RCC 7860 (cell line): ENCODE measurements around the gene VDAC1.
"Not testable (repeated sequence)": the region's sequence is repeated elsewhere in the genome, so short reads cannot be mapped to it uniquely, and the experiment has no call there.

Experiments used
- DNase-seq: peaks from one replicate; pipeline ENCODE4 v3.0.0-alpha.2; 2015; ENCODE audit warnings: low spot score
- FAIRE-seq: peaks from 2 replicates; lab custom pipeline; 2012; peaks lifted over from hg19 to GRCh38; lab: Jason Lieb, UNC

VDAC1 gene, protein sequence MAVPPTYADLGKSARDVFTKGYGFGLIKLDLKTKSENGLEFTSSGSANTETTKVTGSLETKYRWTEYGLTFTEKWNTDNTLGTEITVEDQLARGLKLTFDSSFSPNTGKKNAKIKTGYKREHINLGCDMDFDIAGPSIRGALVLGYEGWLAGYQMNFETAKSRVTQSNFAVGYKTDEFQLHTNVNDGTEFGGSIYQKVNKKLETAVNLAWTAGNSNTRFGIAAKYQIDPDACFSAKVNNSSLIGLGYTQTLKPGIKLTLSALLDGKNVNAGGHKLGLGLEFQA

DNA sequence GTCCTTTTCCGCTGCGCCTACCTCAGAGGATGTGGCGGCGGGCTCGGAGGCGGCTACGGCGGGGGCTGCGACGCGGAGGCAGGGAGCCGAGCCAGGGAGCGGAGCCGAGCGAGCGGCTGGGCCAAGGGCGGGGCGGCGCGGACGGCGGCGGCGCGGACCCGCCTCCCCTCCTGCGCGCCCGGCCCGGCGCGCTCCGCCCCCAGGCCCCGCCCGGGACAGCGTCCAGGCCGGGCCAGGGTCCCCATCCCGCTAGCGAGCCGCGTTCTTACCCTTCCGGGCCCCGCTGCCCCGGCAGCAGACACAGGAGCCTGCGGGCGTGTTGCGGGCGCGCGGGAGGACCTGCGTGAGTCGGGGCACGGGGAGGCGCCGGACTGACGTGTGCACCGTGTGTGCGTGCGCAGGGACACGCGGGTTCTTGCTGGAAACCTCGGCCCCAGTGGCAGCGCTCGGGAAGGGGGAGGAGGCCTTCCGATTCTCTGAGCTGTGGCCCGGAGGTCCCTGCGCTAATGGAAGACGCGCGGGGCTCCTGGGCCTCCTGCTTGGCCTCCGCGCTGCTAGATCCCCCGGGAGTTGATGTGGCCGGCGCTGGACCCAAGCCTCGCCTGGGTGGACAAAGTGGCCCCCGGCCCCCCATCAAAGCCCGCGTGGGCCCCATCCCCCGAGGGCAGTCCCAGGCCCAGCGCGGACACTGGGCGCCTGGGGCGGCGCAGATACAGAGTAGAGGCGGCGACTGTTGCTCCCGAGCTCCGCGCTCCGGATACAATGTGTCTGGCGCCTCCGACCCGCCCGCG is at the start of gene VDAC1:
VDAC1 (minus strand) TSS at position 350 of the 791 bp plus-strand sequence. CDS start 11,963 bp downstream, outside the sequence.
- FAIRE-seq (no peak), DNase-seq (peak; percentile 66)

DNA sequence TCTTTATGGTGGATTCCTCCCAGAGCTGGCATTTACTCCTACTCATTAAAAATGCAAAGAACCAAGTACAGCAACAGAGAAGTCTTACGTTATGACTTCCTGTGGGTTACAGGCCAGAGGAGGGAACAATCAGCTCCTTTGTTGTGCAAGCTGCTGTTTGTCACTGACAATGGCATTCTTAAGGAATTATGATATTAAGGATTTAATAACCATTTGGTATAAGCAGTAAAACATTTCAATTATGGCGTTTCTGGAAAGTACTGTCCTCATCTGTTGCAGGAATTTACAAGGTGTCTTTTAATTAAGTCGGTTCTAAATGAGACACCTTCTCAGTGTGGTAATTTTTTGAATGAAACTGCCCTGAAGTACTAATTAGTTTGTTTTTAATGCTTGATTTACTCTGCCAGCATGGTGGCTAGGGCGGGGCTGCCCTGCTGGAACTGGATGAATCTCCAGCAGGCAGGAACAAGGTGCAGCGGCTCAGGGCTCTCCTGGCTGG is 49.1 kb upstream of the VDAC1 start:
- no peak for FAIRE-seq
- no peak for DNase-seq

DNA sequence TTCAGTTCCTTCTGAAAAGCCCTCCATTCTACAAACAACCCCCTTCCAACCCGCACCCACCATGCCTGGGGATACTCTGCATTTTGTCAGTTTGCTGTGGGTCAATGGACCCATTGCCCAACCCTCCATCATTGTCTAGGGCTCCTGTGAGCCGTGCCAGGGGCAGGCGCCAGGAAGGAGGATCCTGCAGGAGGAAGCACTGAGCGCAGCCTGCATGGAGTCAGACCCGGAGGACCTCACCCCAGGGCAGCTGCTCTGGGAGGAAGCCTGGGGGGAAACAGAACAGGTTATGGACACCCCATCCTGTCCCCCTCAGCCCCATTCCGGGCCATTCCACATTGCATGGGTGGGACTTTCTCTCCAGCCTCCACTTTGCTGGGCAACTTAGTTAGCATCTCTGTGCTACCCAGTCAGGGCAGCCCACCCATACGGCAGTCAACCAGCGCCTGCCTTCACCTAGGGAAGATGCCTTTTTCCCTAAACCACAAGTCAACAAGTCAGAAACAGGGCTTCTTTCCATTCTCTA is 48.6 kb upstream of the VDAC1 start:
- no peak for DNase-seq
- FAIRE-seq: no peak

GRCh38 chr5:134051305-134051704 is 46.5 kb upstream of the VDAC1 start:
- DNase-seq: no peak
- FAIRE-seq: no peak

DNA sequence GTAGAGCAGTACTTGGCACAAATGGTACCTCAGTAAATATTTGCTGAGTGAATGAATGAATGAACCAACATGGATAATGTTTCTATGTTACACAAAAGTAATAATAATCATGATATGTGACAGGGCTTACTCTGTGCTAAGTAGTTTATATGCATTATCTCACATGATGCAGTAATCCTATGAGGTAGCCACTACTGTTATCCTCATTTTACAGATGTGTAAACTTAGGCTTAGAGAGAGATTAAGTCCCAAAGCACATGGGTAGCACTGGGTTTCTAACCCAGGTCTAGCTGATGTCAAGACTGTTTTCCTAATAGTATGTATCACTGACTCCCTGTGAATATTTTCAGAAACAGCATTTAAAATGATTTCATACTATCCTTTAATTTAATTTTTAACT is 44.1 kb upstream of the VDAC1 start:
- no peak for DNase-seq

DNA sequence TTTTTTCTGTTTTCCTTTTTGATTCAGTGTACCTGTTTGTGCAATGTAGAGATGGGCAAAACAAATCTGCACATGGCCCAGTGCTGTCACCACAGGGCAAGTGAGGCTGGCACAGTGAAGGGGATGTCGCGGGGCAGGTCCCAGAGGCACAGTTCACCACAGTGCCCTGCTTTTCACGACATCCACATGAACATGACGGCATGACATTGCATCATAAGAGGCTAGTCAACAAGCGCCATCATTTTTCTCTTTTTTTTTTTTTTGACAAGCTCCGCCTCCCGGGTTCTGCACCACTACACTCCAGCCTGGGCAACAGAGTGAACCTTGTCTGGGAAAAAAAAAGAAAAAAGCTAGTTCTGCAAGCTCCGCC is 42.9 kb upstream of the VDAC1 start:
- DNase-seq (no peak), FAIRE-seq (no peak)

More for the DNA sequence above, 44.1 kb upstream of the VDAC1 start:
- no peak for FAIRE-seq

DNA sequence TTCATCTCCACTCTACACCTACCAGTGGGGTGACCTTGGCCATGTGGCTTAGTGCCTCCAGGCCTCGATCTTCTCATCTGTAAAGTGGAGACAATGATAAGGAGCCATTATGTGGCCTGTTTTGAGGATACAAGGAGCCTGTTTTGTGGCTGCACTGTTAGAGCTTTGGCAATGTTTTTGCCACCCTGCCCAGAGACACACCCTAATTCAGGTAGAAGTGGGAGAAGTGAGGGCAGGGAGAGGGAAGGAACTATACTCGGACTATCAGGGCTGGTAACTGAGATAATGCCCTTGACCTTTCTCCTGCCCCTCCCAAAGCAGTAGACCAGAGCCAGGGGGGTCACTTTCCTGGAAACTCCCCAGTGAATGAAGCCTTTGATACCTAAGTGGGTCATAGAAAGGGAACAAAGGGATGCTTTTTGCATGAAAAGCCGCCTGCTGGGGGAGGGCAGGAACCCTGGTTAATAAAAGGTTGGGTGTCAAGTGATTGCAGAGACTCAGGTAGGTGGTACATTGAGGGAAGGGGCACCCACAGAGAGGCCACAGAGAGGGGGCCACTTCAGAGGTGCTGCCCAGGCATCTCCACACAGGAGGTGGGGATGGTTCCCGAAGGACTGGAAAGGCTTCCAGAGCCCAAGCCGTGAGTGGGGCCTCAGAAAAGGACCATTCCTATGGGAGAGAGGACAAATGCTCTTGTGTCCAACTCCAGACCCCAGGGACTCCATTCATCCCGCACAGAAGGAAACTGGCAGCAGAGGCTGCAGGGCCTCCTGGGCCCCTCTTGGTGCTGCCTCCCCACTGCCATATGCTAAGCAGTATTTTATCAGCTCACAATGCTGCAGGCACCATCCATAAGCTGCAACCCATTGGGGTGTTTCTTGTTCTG is 42.3 kb upstream of the VDAC1 start:
- no peak for FAIRE-seq
- no peak for DNase-seq

DNA sequence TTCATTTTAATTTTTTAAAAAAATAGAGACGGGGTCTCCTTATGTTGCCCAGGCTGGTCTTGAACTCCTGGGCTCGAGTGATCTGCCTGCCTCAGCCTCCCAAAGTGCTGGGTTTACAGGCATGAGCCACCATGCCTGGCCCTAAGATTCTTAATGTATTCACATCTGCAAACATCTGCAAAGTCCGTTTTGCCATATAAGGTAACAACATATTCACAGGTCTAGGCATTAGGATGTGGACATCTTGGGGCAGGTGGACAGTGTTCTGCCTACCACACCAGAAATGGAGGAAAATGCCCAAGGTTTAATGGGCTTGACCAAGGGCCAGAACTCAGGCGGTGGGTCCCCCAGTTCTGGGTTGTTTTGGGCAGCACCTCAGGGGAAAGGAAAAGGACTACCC is 41.6 kb upstream of the VDAC1 start:
- FAIRE-seq: no peak

DNA sequence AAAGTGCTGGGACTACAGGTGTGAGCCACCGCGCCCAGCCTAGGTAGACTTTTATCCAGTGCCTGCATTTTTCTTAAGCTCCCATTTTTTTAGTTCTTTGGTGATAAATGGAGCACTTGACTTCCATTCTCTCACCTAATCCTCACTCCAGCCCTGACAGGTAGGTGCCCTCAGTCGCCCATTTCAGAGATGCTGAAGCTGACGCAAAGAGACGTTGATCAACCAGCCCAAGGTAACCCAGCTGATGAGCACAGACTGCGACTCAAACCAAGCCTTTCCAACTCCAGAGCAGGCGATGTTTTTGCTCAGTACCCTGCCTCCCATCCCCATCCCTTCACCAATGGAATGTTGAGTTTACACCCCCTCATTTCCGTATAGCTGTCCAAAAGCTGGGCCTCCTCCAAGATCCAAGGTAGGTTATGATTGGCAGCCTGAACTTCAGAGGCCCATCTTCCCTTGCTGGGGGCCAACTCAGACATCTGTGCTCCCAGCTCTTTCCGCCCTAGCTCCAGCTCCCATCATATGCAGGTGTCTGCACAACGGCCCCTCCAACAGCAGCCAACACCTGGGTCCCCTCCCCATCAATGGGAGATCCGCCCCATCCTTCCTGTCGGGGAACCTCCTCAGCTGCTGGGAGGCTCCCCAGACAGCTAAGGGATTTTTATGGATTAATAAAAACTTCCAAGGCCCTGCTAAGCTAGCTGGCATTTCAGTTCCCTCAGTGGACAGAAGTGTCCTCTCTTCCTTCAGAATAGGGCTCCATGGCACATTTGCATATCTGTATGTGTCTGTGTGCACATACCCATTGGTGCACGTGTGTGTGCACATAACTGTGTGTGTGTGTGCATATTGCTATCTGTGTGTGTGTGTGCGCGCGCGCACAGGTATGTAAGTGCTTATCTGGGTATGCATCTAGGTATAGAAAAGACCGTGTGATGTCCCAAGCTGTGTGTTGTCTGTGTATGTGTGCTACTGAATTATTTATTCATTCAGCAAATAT is 39.3 kb upstream of the VDAC1 start:
- DNase-seq: no peak
- no peak for FAIRE-seq

More for the DNA sequence above, 41.6 kb upstream of the VDAC1 start:
- no peak for DNase-seq

- DNase-seq (no peak), FAIRE-seq (no peak)
These were observed 37.0 kb upstream of the VDAC1 start for GRCh38 chr5:134041570-134042411.

DNA sequence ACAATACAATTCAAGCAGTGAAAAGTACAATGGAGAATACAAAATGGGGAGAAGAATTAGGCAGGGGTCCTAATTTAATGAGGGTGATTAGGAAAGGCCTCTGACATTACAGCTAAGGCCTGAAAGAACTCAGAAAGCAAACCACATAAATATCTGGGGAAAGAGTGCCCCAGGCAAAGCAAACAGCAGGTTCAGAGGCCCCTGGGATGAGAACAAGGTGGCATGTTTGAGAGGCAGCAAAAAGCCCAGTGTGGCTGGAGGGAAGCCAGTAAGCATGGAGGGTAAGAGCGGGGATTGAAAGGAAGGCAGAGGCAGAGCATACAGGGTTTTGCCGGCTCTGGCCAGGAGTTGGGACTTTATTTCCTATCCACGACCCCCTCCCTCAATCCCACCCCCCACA is 33.4 kb upstream of the VDAC1 start:
- no peak for DNase-seq
- FAIRE-seq: no peak

- FAIRE-seq: no peak
These were observed 32.4 kb upstream of the VDAC1 start for GRCh38 chr5:134037160-134037559.

GRCh38 chr5:134034326-134034725 is 29.6 kb upstream of the VDAC1 start:
- no peak for FAIRE-seq
- DNase-seq: no peak

More at GRCh38 chr5:134037160-134037559, 32.4 kb upstream of the VDAC1 start:
- DNase-seq: no peak

- DNase-seq, FAIRE-seq: not testable (repeated sequence)
These were observed 25.7 kb upstream of the VDAC1 start for GRCh38 chr5:134030303-134030964.

DNA sequence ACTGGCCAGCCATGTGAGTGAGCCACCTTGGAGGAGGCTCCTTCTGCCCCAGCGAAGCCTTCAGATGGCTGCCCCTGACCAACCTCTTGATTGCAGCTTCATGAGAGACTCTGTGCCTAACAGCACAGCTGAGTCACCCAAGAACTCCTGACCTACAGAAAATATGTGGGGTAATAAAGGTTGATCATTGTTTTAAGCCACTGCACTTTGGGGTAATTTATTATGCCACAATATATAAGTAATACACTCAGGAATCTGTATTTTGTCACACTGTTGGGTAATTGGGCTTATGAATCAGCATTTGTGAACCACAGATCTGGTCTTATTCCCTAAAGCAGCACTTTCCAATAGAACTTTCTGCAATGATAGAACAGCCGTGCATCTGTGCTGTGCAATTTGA is 24.4 kb upstream of the VDAC1 start:
- FAIRE-seq: peak; percentile 99
- peak; percentile 100 for DNase-seq

DNA sequence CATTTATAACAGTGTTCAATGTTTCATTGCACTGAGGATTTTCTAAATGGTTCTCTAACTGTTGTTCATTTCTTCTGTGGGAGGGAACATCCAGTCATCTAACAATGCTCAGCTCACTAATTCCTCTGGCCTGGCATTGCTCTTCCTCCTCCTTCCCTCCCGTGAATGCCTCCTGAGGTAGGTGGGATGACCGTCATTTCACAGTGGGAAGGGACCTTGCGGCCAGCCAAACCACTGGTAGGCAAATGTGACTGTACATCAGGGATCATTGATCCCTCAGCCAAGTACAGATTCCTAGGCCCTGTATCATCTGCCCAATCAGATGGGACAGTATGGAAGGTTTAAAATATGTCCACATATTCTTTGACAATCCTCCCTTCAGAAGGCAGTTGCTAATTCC is 23.7 kb upstream of the VDAC1 start:
- DNase-seq (peak; percentile 96), FAIRE-seq (peak; percentile 94)

DNA sequence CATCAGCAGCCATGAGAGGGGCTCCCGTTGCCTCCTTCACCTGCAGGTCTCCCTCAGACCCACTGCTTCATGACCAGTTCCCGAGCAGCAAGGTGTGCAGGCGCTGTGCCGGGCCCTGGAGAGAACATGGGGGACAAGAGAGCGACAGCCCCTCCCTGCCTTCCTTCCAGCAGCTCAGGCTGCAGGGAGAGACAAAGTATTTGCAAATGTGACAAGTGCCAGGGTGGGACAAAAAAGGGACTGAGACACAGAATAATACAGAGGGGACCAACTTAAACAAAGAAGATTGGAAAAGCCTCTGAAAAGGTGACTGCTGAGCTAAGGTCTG is 22.5 kb upstream of the VDAC1 start:
- FAIRE-seq (no peak), DNase-seq (no peak)
